Lower leg skin (tissue), 4 donors: ENCODE data around the gene NIPAL3. TPM values are rescaled to one million over a fixed set of nuclear protein-coding genes. Genes with fewer than 3 reads are reported as not detected.

ENCODE experiments used
- DNase-seq, 2 donors: peaks; one replicate each; pipeline ENCODE4 v3.0.0-alpha.2; 2019; ENCODE audit warnings: low spot score in 2 of 2
- H3K4me3 ChIP-seq: fragments of 200-600 bp; sonication (generic); 2 replicates; pipeline ENCODE4 v1.5.1; 2017; ENCODE audit warnings: mild to moderate bottlenecking, low read depth; ENCODE audit not compliant: poor library complexity, severe bottlenecking
- CTCF ChIP-seq, 3 donors: fragments of 450-650 bp; IDR thresholded peaks; one replicate each; pipeline ENCODE4 v1.5.1; 2016; ENCODE audit warnings: antibody characterized with exemption in 3 of 3, mild to moderate bottlenecking in 3 of 3, moderate library complexity in 2 of 3
- POLR2A ChIP-seq, 2 donors: fragments of 450-650 bp; IDR thresholded peaks; one replicate each; pipeline ENCODE4 v1.6.1; 2016 to 2017; ENCODE audit warnings: antibody characterized with exemption in 2 of 2, mild to moderate bottlenecking in 1 of 2, moderate library complexity in 1 of 2
- WGBS, 2 donors: methylation state at CpG; one replicate each; pipeline ENCODE4 v1.1.5; 2018; 5-methylcytosine and 5-hydroxymethylcytosine counted together
- intact Hi-C: fragments of 100-400 bp; cut with DNase I; formaldehyde crosslinking; loops from one replicate; pipeline ENCODE4 v1.15.0; 2023; ENCODE audit warnings: low total_unique reads
- total RNA-seq, 4 donors: library from RNA; depleted of rRNA; stranded (reverse); fragments of >200 nt; gene quantifications; one replicate each; pipeline ENCODE4 v1.1.0, GENCODE V29; 2016

Gene NIPAL3
- total RNA-seq, 4 donors from 2014 or later: 37.3 to 67.1 (median 57.5) TPM

- TF ChIP-seq POLR2A (IDR thresholded peaks at IDR 0.05) (no peak), CTCF (IDR thresholded peaks at IDR 0.05) (no peak)
- DNase-seq: peak in 1 of 2 donors; percentile 17
- H3K4me3 ChIP-seq: no peak overlapping the region
- 41 to 57% methylated on average over 2 of the region's 2 CpGs for WGBS, 2 donors
- intact Hi-C loops: no loop called here
Observed at GRCh38 chr1:24383381-24383940, 32.1 kb upstream of the NIPAL3 start.

- peak in 1 of 2 donors; percentile 85 for DNase-seq
- TF ChIP-seq POLR2A (IDR thresholded peaks at IDR 0.05) (no peak), CTCF (IDR thresholded peaks at IDR 0.05) (no peak)
- WGBS, 2 donors: 68 to 77% methylated on average over 13 of the region's 13 CpGs
- no peak overlapping the region for H3K4me3 ChIP-seq
- intact Hi-C loops: no loop called here
Observed at GRCh38 chr1:24384251-24385090, 31.1 kb upstream of the NIPAL3 start.

- H3K4me3 ChIP-seq: no peak overlapping the region
- peak in 1 of 2 donors; percentile 69 for DNase-seq
- WGBS, 2 donors: 88 to 91% methylated on average over 12 of the region's 12 CpGs
- intact Hi-C loops: no loop called here
- TF ChIP-seq POLR2A (IDR thresholded peaks at IDR 0.05): no peak
- no peak for TF ChIP-seq CTCF (IDR thresholded peaks at IDR 0.05)
Observed at GRCh38 chr1:24385160-24385940, 30.3 kb upstream of the NIPAL3 start.

- intact Hi-C loops: no loop called here
- no peak overlapping the region for H3K4me3 ChIP-seq
- WGBS, 2 donors: 50 to 54% methylated on average over 9 of the region's 9 CpGs
- TF ChIP-seq CTCF (IDR thresholded peaks at IDR 0.05) (no peak), POLR2A (IDR thresholded peaks at IDR 0.05) (no peak)
- DNase-seq: peak in 1 of 2 donors; percentile 76
Observed at GRCh38 chr1:24386241-24386640, 29.4 kb upstream of the NIPAL3 start.

- H3K4me3 ChIP-seq: no peak overlapping the region
- intact Hi-C loops: no loop called here
- no peak for TF ChIP-seq CTCF (IDR thresholded peaks at IDR 0.05)
- TF ChIP-seq POLR2A (IDR thresholded peaks at IDR 0.05): no peak
- WGBS, 2 donors: 66 to 77% methylated on average over 10 to 11 of the region's 11 CpGs
- peak in 1 of 2 donors; percentile 68 for DNase-seq
Observed at GRCh38 chr1:24386931-24387330, 28.7 kb upstream of the NIPAL3 start.
